ENCODE results near the gene DSCAML1. TPM values are rescaled to one million over a fixed set of nuclear protein-coding genes. Genes with fewer than 3 reads are reported as not detected.

DSCAML1 gene
- polyA plus RNA-seq, 2 donors, result 0.04 TPM

- peaks cover 3% of the 10 kb centered on the region in 2 donors for H3K4me1 ChIP-seq (ENCODE audit: control insufficient read depth in 2 of 2, insufficient read depth in 2 of 2, low read length in 1 of 2)
- WGBS, 2 donors, result 85 to 89% methylated on average over 21 of the region's 21 CpGs
These were observed 142.4 kb downstream of the DSCAML1 start for GRCh38 chr11:117654281-117655255.

GRCh38 chr11:117652521-117652920 lies 144.5 kb downstream of the DSCAML1 start:
- H3K4me3 ChIP-seq (ENCODE audit: low read depth in 1 of 2, low read length in 2 of 2), result no peak overlapping the region
- no peaks in the 10 kb centered on the region for H3K9me3 ChIP-seq (ENCODE audit: control insufficient read depth in 2 of 2, insufficient read depth in 1 of 2, low read depth in 1 of 2, low read length in 1 of 2)
- H3K4me1 ChIP-seq (ENCODE audit: control insufficient read depth in 2 of 2, insufficient read depth in 2 of 2, low read length in 1 of 2), result peaks cover 3% of the 10 kb centered on the region in 2 donors
- no peaks in the 10 kb centered on the region for H3K36me3 ChIP-seq (ENCODE audit: control insufficient read depth in 2 of 2, insufficient read depth in 2 of 2, low read length in 1 of 2)
- WGBS, 2 donors, result 91 to 95% methylated on average over 4 of the region's 4 CpGs
- no peaks in the 10 kb centered on the region for H3K27me3 ChIP-seq (ENCODE audit: control insufficient read depth in 1 of 2, insufficient read depth in 2 of 2, low read length in 2 of 2)
- no peak overlapping the region for H3K27ac ChIP-seq (ENCODE audit: low read depth in 2 of 2, low read length in 1 of 2)

More at GRCh38 chr11:117654281-117655255, 142.4 kb downstream of the DSCAML1 start:
- Histone ChIP-seq H3K36me3 (ENCODE audit: control insufficient read depth in 2 of 2, insufficient read depth in 2 of 2, low read length in 1 of 2) (no peaks in the 10 kb centered on the region), H3K4me3 (ENCODE audit: low read depth in 1 of 2, low read length in 2 of 2) (no peak overlapping the region), H3K9me3 (ENCODE audit: control insufficient read depth in 2 of 2, insufficient read depth in 1 of 2, low read depth in 1 of 2, low read length in 1 of 2) (no peaks in the 10 kb centered on the region), H3K27ac (ENCODE audit: low read depth in 2 of 2, low read length in 1 of 2) (no peak overlapping the region), H3K27me3 (ENCODE audit: control insufficient read depth in 1 of 2, insufficient read depth in 2 of 2, low read length in 2 of 2) (no peaks in the 10 kb centered on the region)

- no peak overlapping the region for H3K4me3 ChIP-seq (ENCODE audit: low read depth in 1 of 2, low read length in 2 of 2)
- H3K4me1 ChIP-seq (ENCODE audit: control insufficient read depth in 2 of 2, insufficient read depth in 2 of 2, low read length in 1 of 2), result peaks cover 3% of the 10 kb centered on the region in 2 donors
- no peaks in the 10 kb centered on the region for H3K36me3 ChIP-seq (ENCODE audit: control insufficient read depth in 2 of 2, insufficient read depth in 2 of 2, low read length in 1 of 2)
- no peak overlapping the region for H3K27ac ChIP-seq (ENCODE audit: low read depth in 2 of 2, low read length in 1 of 2)
- H3K27me3 ChIP-seq (ENCODE audit: control insufficient read depth in 1 of 2, insufficient read depth in 2 of 2, low read length in 2 of 2), result no peaks in the 10 kb centered on the region
- no peaks in the 10 kb centered on the region for H3K9me3 ChIP-seq (ENCODE audit: control insufficient read depth in 2 of 2, insufficient read depth in 1 of 2, low read depth in 1 of 2, low read length in 1 of 2)
- WGBS, 2 donors, result 75 to 83% methylated on average over 12 of the region's 12 CpGs
These were observed 147.5 kb downstream of the DSCAML1 start for GRCh38 chr11:117649296-117650055.

- H3K4me1 ChIP-seq (ENCODE audit: control insufficient read depth in 2 of 2, insufficient read depth in 2 of 2, low read length in 1 of 2), result peaks cover 3% of the 10 kb centered on the region in 2 donors
- H3K27ac ChIP-seq (ENCODE audit: low read depth in 2 of 2, low read length in 1 of 2), result no peak overlapping the region
- H3K27me3 ChIP-seq (ENCODE audit: control insufficient read depth in 1 of 2, insufficient read depth in 2 of 2, low read length in 2 of 2), result no peaks in the 10 kb centered on the region
- H3K9me3 ChIP-seq (ENCODE audit: control insufficient read depth in 2 of 2, insufficient read depth in 1 of 2, low read depth in 1 of 2, low read length in 1 of 2), result no peaks in the 10 kb centered on the region
- no peaks in the 10 kb centered on the region for H3K36me3 ChIP-seq (ENCODE audit: control insufficient read depth in 2 of 2, insufficient read depth in 2 of 2, low read length in 1 of 2)
- WGBS, 2 donors, result 89 to 90% methylated on average over 8 of the region's 8 CpGs
- no peak overlapping the region for H3K4me3 ChIP-seq (ENCODE audit: low read depth in 1 of 2, low read length in 2 of 2)
These were observed 149.1 kb downstream of the DSCAML1 start for GRCh38 chr11:117647872-117648271.

- H3K27ac ChIP-seq (ENCODE audit: low read depth in 2 of 2, low read length in 1 of 2), result no peak overlapping the region
- no peaks in the 10 kb centered on the region for H3K36me3 ChIP-seq (ENCODE audit: control insufficient read depth in 2 of 2, insufficient read depth in 2 of 2, low read length in 1 of 2)
- H3K27me3 ChIP-seq (ENCODE audit: control insufficient read depth in 1 of 2, insufficient read depth in 2 of 2, low read length in 2 of 2), result no peaks in the 10 kb centered on the region
- H3K4me1 ChIP-seq (ENCODE audit: control insufficient read depth in 2 of 2, insufficient read depth in 2 of 2, low read length in 1 of 2), result peaks cover 3% of the 10 kb centered on the region in 2 donors
- H3K9me3 ChIP-seq (ENCODE audit: control insufficient read depth in 2 of 2, insufficient read depth in 1 of 2, low read depth in 1 of 2, low read length in 1 of 2), result no peaks in the 10 kb centered on the region
- 77 to 82% methylated on average over 3 of the region's 3 CpGs for WGBS, 2 donors
- no peak overlapping the region for H3K4me3 ChIP-seq (ENCODE audit: low read depth in 1 of 2, low read length in 2 of 2)
These were observed 149.8 kb downstream of the DSCAML1 start for GRCh38 chr11:117647207-117647606.

- Histone ChIP-seq H3K36me3 (ENCODE audit: control insufficient read depth in 2 of 2, insufficient read depth in 2 of 2, low read length in 1 of 2) (no peaks in the 10 kb centered on the region), H3K9me3 (ENCODE audit: control insufficient read depth in 2 of 2, insufficient read depth in 1 of 2, low read depth in 1 of 2, low read length in 1 of 2) (no peaks in the 10 kb centered on the region)
- whole genome bisulfite sequencing, 2 donors, result 75 to 79% methylated on average over 6 of the region's 6 CpGs
These were observed 150.6 kb downstream of the DSCAML1 start for GRCh38 chr11:117646411-117646810.

GRCh38 chr11:117644403-117645155 lies 152.4 kb downstream of the DSCAML1 start:
- Histone ChIP-seq H3K4me1 (ENCODE audit: control insufficient read depth in 2 of 2, insufficient read depth in 2 of 2, low read length in 1 of 2) (no peaks in the 10 kb centered on the region), H3K4me3 (ENCODE audit: low read depth in 1 of 2, low read length in 2 of 2) (no peak overlapping the region), H3K9me3 (ENCODE audit: control insufficient read depth in 2 of 2, insufficient read depth in 1 of 2, low read depth in 1 of 2, low read length in 1 of 2) (no peaks in the 10 kb centered on the region), H3K27me3 (ENCODE audit: control insufficient read depth in 1 of 2, insufficient read depth in 2 of 2, low read length in 2 of 2) (no peaks in the 10 kb centered on the region), H3K27ac (ENCODE audit: low read depth in 2 of 2, low read length in 1 of 2) (no peak overlapping the region), H3K36me3 (ENCODE audit: control insufficient read depth in 2 of 2, insufficient read depth in 2 of 2, low read length in 1 of 2) (no peaks in the 10 kb centered on the region)
- 75% methylated on average over 25 to 26 of the region's 26 CpGs for WGBS, 2 donors

More at GRCh38 chr11:117646411-117646810, 150.6 kb downstream of the DSCAML1 start:
- Histone ChIP-seq H3K4me1 (ENCODE audit: control insufficient read depth in 2 of 2, insufficient read depth in 2 of 2, low read length in 1 of 2) (peaks cover 3% of the 10 kb centered on the region in 2 donors), H3K27me3 (ENCODE audit: control insufficient read depth in 1 of 2, insufficient read depth in 2 of 2, low read length in 2 of 2) (no peaks in the 10 kb centered on the region), H3K4me3 (ENCODE audit: low read depth in 1 of 2, low read length in 2 of 2) (no peak overlapping the region), H3K27ac (ENCODE audit: low read depth in 2 of 2, low read length in 1 of 2) (no peak overlapping the region)

GRCh38 chr11:117643606-117644300 lies 153.3 kb downstream of the DSCAML1 start:
- Histone ChIP-seq H3K36me3 (ENCODE audit: control insufficient read depth in 2 of 2, insufficient read depth in 2 of 2, low read length in 1 of 2) (no peaks in the 10 kb centered on the region), H3K27ac (ENCODE audit: low read depth in 2 of 2, low read length in 1 of 2) (no peak overlapping the region), H3K27me3 (ENCODE audit: control insufficient read depth in 1 of 2, insufficient read depth in 2 of 2, low read length in 2 of 2) (no peaks in the 10 kb centered on the region), H3K4me3 (ENCODE audit: low read depth in 1 of 2, low read length in 2 of 2) (no peak overlapping the region), H3K4me1 (ENCODE audit: control insufficient read depth in 2 of 2, insufficient read depth in 2 of 2, low read length in 1 of 2) (no peaks in the 10 kb centered on the region), H3K9me3 (ENCODE audit: control insufficient read depth in 2 of 2, insufficient read depth in 1 of 2, low read depth in 1 of 2, low read length in 1 of 2) (no peaks in the 10 kb centered on the region)
- WGBS, 2 donors, result 73 to 78% methylated on average over 20 of the region's 20 CpGs

Measured in esophagus (tissue), 2 donors.